Stomach (tissue), 9 donors: ENCODE results near the gene SCN2A. TPM values are rescaled to one million over a fixed set of nuclear protein-coding genes. Genes with fewer than 3 reads are reported as not detected.
"Not testable (repeated sequence)": the region's sequence is repeated elsewhere in the genome, so short reads cannot be mapped to it uniquely, and the experiment has no call there.

Source experiments
- DNase-seq, 2 donors: peaks; one replicate each; pipeline versions ENCODE4 v3.0.0 to v3.0.0-alpha.2; 2013 to 2019
- H3K27ac ChIP-seq, 5 donors: fragments of 200-600 bp in 4 of 5; sonication (generic) in 4 of 5; one replicate each; pipeline ENCODE4 v1.5.1; 2013 to 2019; ENCODE audit warnings: mild to moderate bottlenecking in 1 of 5, moderate library complexity in 1 of 5
- H3K27me3 ChIP-seq, 3 donors: fragments of 200-600 bp; sonication (generic); one replicate each; pipeline ENCODE4 v1.5.1; 2017 to 2019; ENCODE audit warnings: mixed run types in 1 of 3
- H3K36me3 ChIP-seq, 4 donors: fragments of 200-600 bp; sonication (generic); 1 replicate in 3 of 4; 2 replicates in 1 of 4; pipeline ENCODE4 v1.5.1; 2016 to 2019
- H3K4me1 ChIP-seq, 4 donors: fragments of 200-600 bp; sonication (generic); one replicate each; pipeline ENCODE4 v1.5.1; 2016 to 2019
- H3K4me3 ChIP-seq, 4 donors: fragments of 200-600 bp; sonication (generic) in 3 of 4; one replicate each; pipeline ENCODE4 v1.5.1; 2016 to 2019; ENCODE audit warnings: mild to moderate bottlenecking in 1 of 4
- H3K9me3 ChIP-seq, 4 donors: fragments of 200-600 bp; sonication (generic); one replicate each; pipeline ENCODE4 v1.5.1; 2016 to 2019
- EP300 ChIP-seq: sonication (generic); formaldehyde crosslinking; IDR thresholded peaks from one replicate; pipeline ENCODE4 v1.6.1; 2017; ENCODE audit warnings: antibody characterized with exemption
- POLR2A ChIP-seq, 4 donors: fragments of 450-650 bp; IDR thresholded peaks; one replicate each; pipeline ENCODE4 v1.6.1; 2016; ENCODE audit warnings: antibody characterized with exemption in 4 of 4, control low read depth in 2 of 4, mild to moderate bottlenecking in 1 of 4, moderate library complexity in 1 of 4
- POLR2AphosphoS5 ChIP-seq, 3 donors: sonication (generic); formaldehyde crosslinking; IDR thresholded peaks; one replicate each; pipeline ENCODE4 v1.6.1; 2016; ENCODE audit warnings: antibody characterized with exemption in 3 of 3
- WGBS, 5 donors: extraction: QIAGEN DNeasy Blood & Tissue Kit in 3 of 5; methylation state at CpG; one replicate each; pipeline versions ENCODE4 v1.1.5 to v1.1.7; 2013 to 2018; 5-methylcytosine and 5-hydroxymethylcytosine counted together
- intact Hi-C: fragments of 100-400 bp; cut with DNase I; formaldehyde crosslinking; loops from one replicate; pipeline ENCODE4 v1.15.1; 2023; ENCODE audit warnings: low total_unique reads
- polyA plus RNA-seq, 3 donors: library from polyadenylated mRNA; stranded (reverse); fragments of 200-250 nt; gene quantifications; one replicate each; pipeline ENCODE4 v1.2.3, GENCODE V29; 2013
- total RNA-seq, 5 donors: library from RNA; depleted of rRNA; stranded (reverse); fragments of >200 nt; gene quantifications; one replicate each; pipeline versions ENCODE4 v1.1.0 to v1.2.3, GENCODE V29; 2014 to 2016
- TF ChIP-seq, protein P1 (sequence below), 7 experiments: fragments of 450-650 bp in 4 of 7; fragments of 200-600 bp in 3 of 7; sonication (generic) in 3 of 7; IDR thresholded peaks; one replicate each; pipeline ENCODE4 v1.5.1; 2016 to 2019; ENCODE audit warnings: antibody characterized with exemption in 7 of 7, control low read depth in 2 of 7, mild to moderate bottlenecking in 1 of 7
- donor health status: healthy with polysubstance abuse.
- donor health status: Bipolar disorder and iron deficiency.
- donor health status: healthy.

Gene SCN2A
- total and polyA plus RNA-seq, 8 donors = 0.06 to 4.1 (median 1.0) TPM; not detected in 2

GRCh38 chr2:165313509-165313908, 74.3 kb downstream of the SCN2A start:
- Histone ChIP-seq H3K36me3 (no peaks in the 10 kb centered on the region), H3K9me3 (no peaks in the 10 kb centered on the region), H3K4me3 (no peak overlapping the region), H3K27ac (no peak overlapping the region), H3K27me3 (no peaks in the 10 kb centered on the region), H3K4me1 (no peaks in the 10 kb centered on the region)
- WGBS, 5 donors = 70 to 77% (median 73%) methylated on average over 4 of the region's 4 CpGs
- intact Hi-C loops = no loop called here
- TF ChIP-seq POLR2AphosphoS5 (IDR thresholded peaks at IDR 0.05) (no peak), EP300 (no peak), POLR2A (IDR thresholded peaks at IDR 0.05) (no peak)
- TF ChIP-seq, protein P1, sequence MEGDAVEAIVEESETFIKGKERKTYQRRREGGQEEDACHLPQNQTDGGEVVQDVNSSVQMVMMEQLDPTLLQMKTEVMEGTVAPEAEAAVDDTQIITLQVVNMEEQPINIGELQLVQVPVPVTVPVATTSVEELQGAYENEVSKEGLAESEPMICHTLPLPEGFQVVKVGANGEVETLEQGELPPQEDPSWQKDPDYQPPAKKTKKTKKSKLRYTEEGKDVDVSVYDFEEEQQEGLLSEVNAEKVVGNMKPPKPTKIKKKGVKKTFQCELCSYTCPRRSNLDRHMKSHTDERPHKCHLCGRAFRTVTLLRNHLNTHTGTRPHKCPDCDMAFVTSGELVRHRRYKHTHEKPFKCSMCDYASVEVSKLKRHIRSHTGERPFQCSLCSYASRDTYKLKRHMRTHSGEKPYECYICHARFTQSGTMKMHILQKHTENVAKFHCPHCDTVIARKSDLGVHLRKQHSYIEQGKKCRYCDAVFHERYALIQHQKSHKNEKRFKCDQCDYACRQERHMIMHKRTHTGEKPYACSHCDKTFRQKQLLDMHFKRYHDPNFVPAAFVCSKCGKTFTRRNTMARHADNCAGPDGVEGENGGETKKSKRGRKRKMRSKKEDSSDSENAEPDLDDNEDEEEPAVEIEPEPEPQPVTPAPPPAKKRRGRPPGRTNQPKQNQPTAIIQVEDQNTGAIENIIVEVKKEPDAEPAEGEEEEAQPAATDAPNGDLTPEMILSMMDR (IDR thresholded peaks at IDR 0.05) = no peak
- DNase-seq = no peak

- peak in 1 of 2 donors; percentile 6 for DNase-seq
- Histone ChIP-seq H3K36me3 (no peaks in the 10 kb centered on the region), H3K27ac (no peak overlapping the region), H3K4me3 (no peak overlapping the region), H3K9me3 (no peaks in the 10 kb centered on the region), H3K4me1 (no peaks in the 10 kb centered on the region), H3K27me3 (no peaks in the 10 kb centered on the region)
- intact Hi-C loops = no loop called here
- TF ChIP-seq EP300 (no peak), POLR2AphosphoS5 (IDR thresholded peaks at IDR 0.05) (no peak), POLR2A (IDR thresholded peaks at IDR 0.05) (no peak)
- TF ChIP-seq, protein P1 (IDR thresholded peaks at IDR 0.05) = no peak
- 61 to 74% (median 70%) methylated on average over 5 of the region's 5 CpGs for WGBS, 5 donors
Observed at GRCh38 chr2:165328272-165328671, 89.1 kb downstream of the SCN2A start.

- H3K4me3 ChIP-seq, H3K27ac ChIP-seq, intact Hi-C loops, H3K9me3 ChIP-seq, DNase-seq, H3K27me3 ChIP-seq, H3K36me3 ChIP-seq, H3K4me1 ChIP-seq: not testable (repeated sequence)
- WGBS, 5 donors = 73 to 87% (median 80%) methylated on average over 2 of the region's 2 CpGs
Observed at GRCh38 chr2:165344276-165344675, 105.1 kb downstream of the SCN2A start.

DNA sequence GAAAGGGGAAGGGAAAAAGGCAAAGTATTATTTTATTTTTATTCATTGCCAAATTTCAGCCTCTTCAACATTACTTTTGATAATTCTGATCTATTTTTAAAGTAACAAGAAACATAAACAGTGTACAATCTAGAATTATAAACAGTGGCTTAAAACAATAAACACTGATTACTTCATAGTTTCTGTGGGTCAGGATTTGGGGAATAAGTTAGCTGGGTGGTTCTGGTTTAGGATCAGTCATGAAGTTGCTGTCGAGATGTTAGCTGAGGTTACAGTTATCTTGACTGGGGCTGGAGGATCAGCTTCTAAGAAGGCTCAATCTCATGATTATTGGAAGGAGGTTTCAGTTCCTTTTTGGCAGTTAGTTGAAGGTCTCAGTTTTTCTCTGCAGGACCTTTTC, 109.2 kb downstream of the SCN2A start:
- H3K27me3 ChIP-seq = no peaks in the 10 kb centered on the region
- intact Hi-C loops = no loop called here
- WGBS, 5 donors = 68 to 81% (median 70%) methylated on average over 1 of the region's 1 CpG
- no peaks in the 10 kb centered on the region for H3K36me3 ChIP-seq
- DNase-seq = no peak
- no peaks in the 10 kb centered on the region for H3K9me3 ChIP-seq
- H3K27ac ChIP-seq = no peak overlapping the region
- H3K4me3 ChIP-seq = no peak overlapping the region
- H3K4me1 ChIP-seq = no peaks in the 10 kb centered on the region
- no peak for TF ChIP-seq POLR2AphosphoS5 (IDR thresholded peaks at IDR 0.05)
- TF ChIP-seq POLR2A (IDR thresholded peaks at IDR 0.05) = no peak
- TF ChIP-seq EP300 = no peak
- TF ChIP-seq, protein P1 (IDR thresholded peaks at IDR 0.05) = no peak

DNA sequence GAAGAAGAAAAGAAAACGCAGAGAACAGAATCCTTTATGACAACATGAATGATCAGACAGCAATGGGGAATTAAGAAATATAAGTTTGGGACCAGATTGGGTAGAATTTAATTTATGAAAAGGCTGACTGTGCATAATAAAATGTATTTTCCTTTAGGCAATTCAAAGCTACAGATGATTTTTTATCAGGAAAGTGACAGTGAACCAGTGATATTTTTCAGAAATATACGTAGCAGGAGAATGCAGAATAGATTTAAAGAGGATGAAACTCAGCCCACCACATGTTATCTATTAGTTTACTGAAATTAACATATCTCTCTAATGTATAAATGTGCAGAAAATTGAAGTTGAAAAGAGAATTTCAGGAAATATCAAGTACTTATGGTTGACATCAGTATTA, 110.0 kb downstream of the SCN2A start:
- H3K27me3 ChIP-seq = no peaks in the 10 kb centered on the region
- H3K36me3 ChIP-seq = no peaks in the 10 kb centered on the region
- intact Hi-C loops = no loop called here
- no peaks in the 10 kb centered on the region for H3K4me1 ChIP-seq
- no peaks in the 10 kb centered on the region for H3K9me3 ChIP-seq
- DNase-seq = no peak
- WGBS, 5 donors = 73 to 94% (median 84%) methylated on average over 2 of the region's 2 CpGs
- H3K27ac ChIP-seq = no peak overlapping the region
- TF ChIP-seq POLR2AphosphoS5 (IDR thresholded peaks at IDR 0.05) (no peak), POLR2A (IDR thresholded peaks at IDR 0.05) (no peak), EP300 (no peak)
- TF ChIP-seq, protein P1 (IDR thresholded peaks at IDR 0.05) = no peak
- H3K4me3 ChIP-seq = no peak overlapping the region
